Rectal smooth muscle tissue (tissue), 1 donor: ENCODE measurements around the gene PAFAH2.

Experiments used
- H3K27ac ChIP-seq: one replicate; pipeline ENCODE4 v1.7.0; 2013; ENCODE audit warnings: low read depth, low read length, inconsistent platforms
- H3K27me3 ChIP-seq: one replicate; pipeline ENCODE4 v1.7.0; 2013; ENCODE audit warnings: low read length; ENCODE audit not compliant: control insufficient read depth, insufficient read depth
- H3K36me3 ChIP-seq: one replicate; pipeline ENCODE4 v1.7.0; 2013; ENCODE audit warnings: low read length; ENCODE audit not compliant: control insufficient read depth, insufficient read depth
- H3K4me1 ChIP-seq: one replicate; pipeline ENCODE4 v1.7.0; 2013; ENCODE audit warnings: low read length; ENCODE audit not compliant: control insufficient read depth, insufficient read depth
- H3K4me3 ChIP-seq: one replicate; pipeline ENCODE4 v1.7.0; 2013; ENCODE audit warnings: low read length
- H3K9ac ChIP-seq: one replicate; pipeline ENCODE4 v1.7.0; 2013; ENCODE audit warnings: low read length

Gene PAFAH2

DNA sequence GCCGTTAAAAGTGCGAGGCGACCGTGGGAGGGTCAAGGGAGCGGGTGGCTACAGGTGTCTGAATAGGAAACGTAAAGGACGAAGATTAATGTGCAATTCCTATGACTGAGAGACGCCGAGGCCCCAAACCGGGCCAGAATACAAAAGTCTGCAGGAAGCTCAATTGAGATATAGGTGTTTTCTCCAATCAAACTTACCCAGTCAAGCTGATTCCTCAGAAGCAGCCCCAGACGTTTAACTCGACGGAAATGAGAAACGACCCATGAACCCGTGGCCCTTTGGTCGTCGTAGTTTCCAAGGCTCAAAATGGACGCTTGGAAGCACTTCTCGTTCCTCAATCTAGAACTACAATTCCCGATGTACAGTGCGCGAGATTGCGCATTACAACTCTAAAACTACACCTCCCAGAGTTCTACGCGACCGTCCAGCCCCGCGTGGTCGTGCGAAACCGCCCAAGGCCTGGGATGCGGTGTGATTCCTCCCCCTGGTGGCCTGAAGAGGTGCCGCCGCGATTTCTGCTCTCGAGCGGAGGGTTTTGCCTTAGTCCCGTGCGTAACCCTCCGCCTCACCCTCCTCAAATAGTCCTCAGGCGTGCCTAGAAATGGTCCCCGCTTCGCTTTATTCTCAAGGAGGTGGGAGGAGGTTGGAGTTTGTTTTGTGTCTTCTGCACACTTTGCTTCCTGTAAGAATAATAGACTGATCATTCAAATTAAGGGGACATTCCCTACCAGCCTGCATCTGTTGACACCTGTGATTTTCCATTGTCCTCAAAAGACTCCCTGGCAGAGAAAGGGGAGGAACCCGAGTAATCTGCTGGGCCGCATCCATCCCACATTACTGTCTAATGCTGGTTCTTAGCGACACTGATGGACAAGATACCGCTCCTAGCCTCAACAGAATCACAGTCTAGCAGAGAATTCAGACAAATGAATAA, at the start of gene PAFAH2:
Gene PAFAH2 (minus strand): TSS at position 236 of the 934 bp plus-strand sequence. CDS start 7,247 bp downstream, outside the sequence.
- Histone ChIP-seq H3K36me3 (no peaks in the 10 kb centered on the region), H3K27ac (peak within 1 kb of the TSS; percentile 68), H3K4me3 (peak within 1 kb of the TSS; percentile 74), H3K4me1 (peaks cover 12% of the 10 kb centered on the region), H3K27me3 (no peaks in the 10 kb centered on the region), H3K9ac (peak within 1 kb of the TSS; percentile 35)

GRCh38 chr1:26047278-26047874, 49.5 kb upstream of the PAFAH2 start:
- peaks cover 28% of the 10 kb centered on the region for H3K27me3 ChIP-seq
- H3K4me3 ChIP-seq: no peak overlapping the region

DNA sequence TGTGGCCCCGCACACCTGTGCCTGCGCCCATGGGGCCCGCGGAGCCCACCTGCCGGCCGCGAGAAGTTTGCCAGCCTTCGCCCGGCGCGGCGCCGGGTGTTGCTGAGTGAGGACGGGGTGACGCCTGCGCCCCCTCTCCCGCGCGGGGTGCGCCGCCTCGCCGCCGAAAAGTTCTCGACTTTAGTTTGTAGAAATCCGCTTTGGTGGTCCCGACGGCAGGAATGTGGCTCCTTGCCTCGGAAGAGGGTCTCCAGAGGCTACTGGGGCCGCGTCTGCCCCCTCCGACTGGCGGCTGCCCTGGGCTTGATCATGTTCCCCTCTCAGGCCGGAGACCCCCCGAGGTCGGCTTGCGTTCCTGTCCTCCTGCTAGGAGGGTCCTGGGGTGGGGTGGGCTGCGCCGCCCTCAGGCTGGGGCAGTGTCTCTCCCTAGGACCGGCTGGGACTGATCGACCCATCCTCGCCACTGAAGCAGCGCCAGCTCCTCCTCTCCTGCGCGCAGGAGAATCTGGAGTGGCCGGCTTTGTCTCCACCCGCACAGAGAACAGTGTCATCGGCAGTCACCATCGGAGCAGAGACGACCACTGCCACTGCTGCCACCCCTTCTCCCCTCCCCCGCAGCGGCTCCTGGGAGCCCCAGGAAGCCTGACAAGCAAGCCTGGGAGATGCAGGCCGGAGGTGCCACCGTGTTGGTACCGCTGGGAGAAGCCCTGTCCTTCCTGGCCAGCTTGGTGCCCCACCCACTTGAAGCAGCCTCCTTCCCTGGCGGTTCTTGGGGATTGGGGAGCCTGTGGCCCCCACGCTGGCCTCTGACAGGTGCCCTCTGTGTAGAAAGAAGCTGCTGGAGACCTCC, 48.6 kb upstream of the PAFAH2 start:
- no peak overlapping the region for H3K4me3 ChIP-seq
- no peaks in the 10 kb centered on the region for H3K36me3 ChIP-seq
- H3K27me3 ChIP-seq: peaks cover 28% of the 10 kb centered on the region
- H3K4me1 ChIP-seq: no peaks in the 10 kb centered on the region
- H3K27ac ChIP-seq: no peak overlapping the region
- H3K9ac ChIP-seq: no peak overlapping the region

More at GRCh38 chr1:26047278-26047874, 49.5 kb upstream of the PAFAH2 start:
- Histone ChIP-seq H3K9ac (no peak overlapping the region), H3K27ac (no peak overlapping the region), H3K4me1 (no peaks in the 10 kb centered on the region), H3K36me3 (no peaks in the 10 kb centered on the region)

DNA sequence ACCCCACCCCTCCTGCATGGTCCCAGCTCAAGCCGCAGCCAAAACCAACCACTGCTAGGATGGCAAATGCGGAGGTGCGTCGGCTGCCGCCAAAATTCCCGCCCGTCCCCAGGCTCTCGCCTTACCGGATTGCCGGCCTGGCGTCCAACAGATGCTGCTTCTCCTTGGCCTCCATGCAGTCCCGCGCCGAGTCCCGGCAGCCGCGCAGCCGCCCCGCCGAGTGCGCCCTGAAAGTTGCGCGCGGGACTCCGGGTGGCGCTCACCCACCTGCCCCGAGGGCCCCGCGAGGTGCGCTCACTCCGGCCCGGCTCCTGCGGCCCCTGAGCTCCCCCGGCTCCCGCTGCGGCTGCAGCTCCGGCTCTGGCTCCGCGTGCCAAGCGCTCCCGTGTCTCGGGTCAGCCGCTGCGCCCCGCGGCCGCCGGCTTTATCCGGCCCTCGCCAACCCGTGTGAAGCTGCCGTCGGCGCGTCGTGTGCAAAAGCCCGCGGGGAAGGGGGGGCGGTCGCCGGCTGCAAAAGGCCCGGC, 47.9 kb upstream of the PAFAH2 start, which contains the start of gene SLC30A2:
Gene SLC30A2 (minus strand): TSS at position 397 of the 524 bp plus-strand sequence. CDS start 222 bp downstream, at position 175.
- H3K27me3 ChIP-seq: peaks cover 28% of the 10 kb centered on the region

DNA sequence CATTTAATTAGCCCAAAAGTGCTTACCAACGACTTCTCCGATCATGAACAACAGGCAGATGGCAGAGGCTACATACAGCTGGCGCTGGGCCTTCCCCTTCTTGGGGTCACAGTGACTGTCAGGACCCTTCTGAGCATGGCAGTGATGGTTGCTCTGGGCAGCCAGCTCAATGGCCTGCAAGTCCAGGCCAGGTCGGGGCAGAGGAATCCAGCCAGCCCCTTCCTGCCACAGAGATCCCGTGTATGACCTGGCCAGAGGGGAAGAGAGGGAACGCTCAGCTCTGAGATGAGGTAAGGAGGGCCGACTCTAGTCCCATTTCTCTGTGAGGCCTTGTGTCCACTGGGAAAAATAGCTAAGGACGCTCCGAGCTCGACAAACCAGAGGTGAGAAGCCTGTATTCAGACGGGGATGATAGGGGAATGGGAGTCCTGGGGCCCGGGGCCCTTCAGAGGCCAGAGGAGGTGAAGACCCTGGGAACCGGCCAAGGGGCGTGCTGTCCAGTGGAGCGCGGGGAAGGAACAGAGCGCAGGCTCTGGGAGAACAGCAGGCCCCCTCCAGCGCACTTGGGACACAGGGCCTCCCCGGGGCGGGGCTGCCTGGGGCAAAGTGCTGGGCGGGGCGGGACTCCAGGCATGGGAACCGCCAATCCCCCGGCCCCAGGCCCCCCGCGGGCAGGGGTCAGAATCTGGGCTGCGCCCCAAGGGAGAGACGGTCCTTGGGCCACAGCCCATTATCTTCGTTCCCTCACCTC, 47.3 kb upstream of the PAFAH2 start:
- Histone ChIP-seq H3K9ac (no peak overlapping the region), H3K36me3 (no peaks in the 10 kb centered on the region), H3K4me3 (no peak overlapping the region), H3K4me1 (no peaks in the 10 kb centered on the region), H3K27me3 (peaks cover 28% of the 10 kb centered on the region), H3K27ac (no peak overlapping the region)

More for the DNA sequence above, 47.9 kb upstream of the PAFAH2 start, which contains the start of gene SLC30A2:
- no peaks in the 10 kb centered on the region for H3K4me1 ChIP-seq
- no peak within 1 kb of the TSS for H3K4me3 ChIP-seq
- no peak within 1 kb of the TSS for H3K27ac ChIP-seq
- H3K36me3 ChIP-seq: no peaks in the 10 kb centered on the region
- H3K9ac ChIP-seq: no peak within 1 kb of the TSS

- H3K4me1 ChIP-seq: no peaks in the 10 kb centered on the region
These were observed 46.6 kb upstream of the PAFAH2 start for GRCh38 chr1:26044414-26044813.

DNA sequence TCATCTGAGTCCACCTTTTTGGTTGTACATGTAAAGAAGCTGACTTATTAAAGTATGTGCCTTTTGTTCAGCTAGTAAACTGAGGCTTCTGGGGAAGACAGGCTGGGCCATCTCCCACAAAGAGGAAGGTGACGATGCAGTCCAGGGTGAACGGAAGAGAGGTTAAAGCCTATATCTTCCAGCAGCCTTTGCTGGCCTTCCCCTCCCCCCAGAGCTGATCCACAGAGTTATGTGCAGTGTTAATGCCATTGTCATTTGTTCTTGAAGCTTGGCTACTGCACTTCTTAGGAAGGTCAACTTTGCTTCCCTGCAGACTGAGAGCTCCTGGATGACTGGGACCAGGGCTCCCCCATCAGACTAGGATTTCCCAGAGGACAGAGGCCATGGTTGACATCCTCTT, 45.9 kb upstream of the PAFAH2 start:
- no peak overlapping the region for H3K4me3 ChIP-seq
- H3K27me3 ChIP-seq: peaks cover 28% of the 10 kb centered on the region
- H3K36me3 ChIP-seq: no peaks in the 10 kb centered on the region
- no peaks in the 10 kb centered on the region for H3K4me1 ChIP-seq
- H3K27ac ChIP-seq: no peak overlapping the region
- H3K9ac ChIP-seq: no peak overlapping the region

More at GRCh38 chr1:26044414-26044813, 46.6 kb upstream of the PAFAH2 start:
- Histone ChIP-seq H3K27me3 (peaks cover 28% of the 10 kb centered on the region), H3K36me3 (no peaks in the 10 kb centered on the region), H3K4me3 (no peak overlapping the region), H3K27ac (no peak overlapping the region), H3K9ac (no peak overlapping the region)

GRCh38 chr1:26041978-26042377, 44.1 kb upstream of the PAFAH2 start:
- Histone ChIP-seq H3K36me3 (no peaks in the 10 kb centered on the region), H3K27me3 (peaks cover 26% of the 10 kb centered on the region), H3K27ac (no peak overlapping the region)

DNA sequence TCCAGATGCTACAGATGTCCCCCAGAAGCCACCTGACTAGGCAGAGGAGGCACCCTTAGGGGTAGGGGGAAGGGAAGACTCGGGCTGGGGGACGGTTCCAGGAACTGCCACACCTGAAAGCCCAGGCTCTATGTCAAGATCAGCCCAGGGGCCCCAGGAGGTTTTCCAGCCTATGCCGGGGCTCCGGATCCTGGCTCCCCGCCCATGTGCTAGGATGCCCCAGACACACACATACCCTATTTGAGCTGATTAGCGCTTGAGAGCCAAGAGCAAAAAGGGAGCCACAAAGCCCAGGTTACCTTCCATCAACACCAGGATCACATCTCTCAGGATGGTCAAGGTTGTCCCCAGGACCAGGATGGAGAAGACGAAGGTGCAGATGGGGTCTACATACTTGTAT, 43.5 kb upstream of the PAFAH2 start:
- H3K27me3 ChIP-seq: peaks cover 20% of the 10 kb centered on the region
- no peaks in the 10 kb centered on the region for H3K4me1 ChIP-seq
- no peak overlapping the region for H3K27ac ChIP-seq
- no peak overlapping the region for H3K4me3 ChIP-seq
- no peak overlapping the region for H3K9ac ChIP-seq
- H3K36me3 ChIP-seq: no peaks in the 10 kb centered on the region

More at GRCh38 chr1:26041978-26042377, 44.1 kb upstream of the PAFAH2 start:
- no peak overlapping the region for H3K4me3 ChIP-seq
- no peaks in the 10 kb centered on the region for H3K4me1 ChIP-seq
- no peak overlapping the region for H3K9ac ChIP-seq

- peaks cover 1% of the 10 kb centered on the region for H3K27me3 ChIP-seq
- peaks cover 6% of the 10 kb centered on the region for H3K4me1 ChIP-seq
- H3K9ac ChIP-seq: no peak overlapping the region
- no peak overlapping the region for H3K4me3 ChIP-seq
- no peaks in the 10 kb centered on the region for H3K36me3 ChIP-seq
- H3K27ac ChIP-seq: no peak overlapping the region
These were observed 41.0 kb upstream of the PAFAH2 start for GRCh38 chr1:26038904-26039303.

DNA sequence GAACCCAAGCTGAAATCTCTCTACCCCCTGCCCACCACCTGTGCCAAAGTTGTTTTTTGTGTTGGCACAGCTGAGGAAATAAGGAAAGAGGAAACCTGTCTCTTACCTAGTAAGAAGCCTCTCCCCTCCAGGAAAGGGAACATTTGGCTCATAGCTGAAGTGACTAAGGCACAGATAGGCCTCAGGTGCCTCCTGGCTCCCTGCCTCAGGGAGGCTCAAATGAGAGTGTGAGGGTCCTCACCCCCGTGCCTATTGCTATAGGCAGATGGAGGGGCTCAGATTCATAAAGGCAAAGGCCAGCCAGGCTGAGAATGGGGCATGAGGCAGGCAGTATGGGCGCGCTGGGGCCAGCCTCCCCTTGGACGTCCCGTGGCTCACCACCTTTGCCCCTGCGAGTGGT, 40.6 kb upstream of the PAFAH2 start:
- Histone ChIP-seq H3K4me3 (no peak overlapping the region), H3K27me3 (no peaks in the 10 kb centered on the region), H3K36me3 (no peaks in the 10 kb centered on the region), H3K27ac (no peak overlapping the region), H3K9ac (no peak overlapping the region), H3K4me1 (peaks cover 6% of the 10 kb centered on the region)
